ENCODE results near the gene MYO1G.

GRCh38 chr7:45003789-45004188, 25.0 kb upstream of the MYO1G start:
- TF ChIP-seq CTCF (IDR thresholded peaks at IDR 0.05; ENCODE audit: insufficient read depth, low read length) = no peak
- TF ChIP-seq REST (IDR thresholded peaks at IDR 0.05; ENCODE audit: insufficient replicate concordance, low read depth) = no peak

All from HL-60 (cell line).